ENCODE data around the gene MYO5C.

Gene MYO5C

DNA sequence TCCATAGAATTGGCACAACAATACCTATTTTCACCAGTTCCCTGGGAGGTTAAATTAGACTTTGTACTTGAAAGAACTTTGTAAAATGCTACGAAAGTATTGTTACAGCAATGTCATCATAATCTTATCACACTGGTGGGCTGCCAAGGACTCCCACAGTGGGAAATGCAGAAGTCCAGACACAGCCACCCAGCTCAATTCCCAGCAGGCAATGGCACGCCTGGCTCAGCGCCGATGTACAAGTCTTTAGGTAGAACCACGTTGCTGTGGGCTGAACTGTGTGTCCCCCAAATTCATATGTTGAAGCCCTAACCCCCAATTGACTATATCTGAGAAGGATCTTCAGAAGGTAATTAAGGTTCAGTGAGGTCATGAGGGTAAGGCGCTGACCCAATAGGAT, 12.3 kb downstream of the MYO5C start:
- no peak for DNase-seq (ENCODE audit: low spot score)
- TF ChIP-seq, protein P1, sequence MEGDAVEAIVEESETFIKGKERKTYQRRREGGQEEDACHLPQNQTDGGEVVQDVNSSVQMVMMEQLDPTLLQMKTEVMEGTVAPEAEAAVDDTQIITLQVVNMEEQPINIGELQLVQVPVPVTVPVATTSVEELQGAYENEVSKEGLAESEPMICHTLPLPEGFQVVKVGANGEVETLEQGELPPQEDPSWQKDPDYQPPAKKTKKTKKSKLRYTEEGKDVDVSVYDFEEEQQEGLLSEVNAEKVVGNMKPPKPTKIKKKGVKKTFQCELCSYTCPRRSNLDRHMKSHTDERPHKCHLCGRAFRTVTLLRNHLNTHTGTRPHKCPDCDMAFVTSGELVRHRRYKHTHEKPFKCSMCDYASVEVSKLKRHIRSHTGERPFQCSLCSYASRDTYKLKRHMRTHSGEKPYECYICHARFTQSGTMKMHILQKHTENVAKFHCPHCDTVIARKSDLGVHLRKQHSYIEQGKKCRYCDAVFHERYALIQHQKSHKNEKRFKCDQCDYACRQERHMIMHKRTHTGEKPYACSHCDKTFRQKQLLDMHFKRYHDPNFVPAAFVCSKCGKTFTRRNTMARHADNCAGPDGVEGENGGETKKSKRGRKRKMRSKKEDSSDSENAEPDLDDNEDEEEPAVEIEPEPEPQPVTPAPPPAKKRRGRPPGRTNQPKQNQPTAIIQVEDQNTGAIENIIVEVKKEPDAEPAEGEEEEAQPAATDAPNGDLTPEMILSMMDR (IDR thresholded peaks at IDR 0.05; ENCODE audit: extremely low read depth, missing control alignments) = no peak

DNA sequence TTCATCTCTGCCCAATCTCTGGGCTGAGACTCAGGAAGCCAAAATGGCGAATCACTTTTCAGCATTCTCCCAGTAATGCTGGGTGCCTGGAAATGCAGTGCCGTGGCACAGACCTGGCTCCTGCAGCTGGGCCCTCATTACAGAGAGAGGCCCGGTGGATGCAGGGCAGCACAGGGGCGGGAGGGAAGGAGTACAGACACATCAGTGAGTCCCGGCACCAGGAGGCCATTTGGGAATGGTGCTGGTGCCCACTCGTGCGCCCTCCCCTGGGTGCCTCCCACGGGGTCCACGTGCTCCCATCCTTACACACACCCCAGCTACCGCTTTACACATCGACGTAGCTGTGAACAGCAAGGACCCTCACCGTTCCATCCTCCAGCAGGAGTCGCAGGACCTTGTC, 13.2 kb downstream of the MYO5C start:
- no peak for DNase-seq (ENCODE audit: low spot score)
- TF ChIP-seq, protein P1 (IDR thresholded peaks at IDR 0.05; ENCODE audit: extremely low read depth, missing control alignments) = no peak

DNA sequence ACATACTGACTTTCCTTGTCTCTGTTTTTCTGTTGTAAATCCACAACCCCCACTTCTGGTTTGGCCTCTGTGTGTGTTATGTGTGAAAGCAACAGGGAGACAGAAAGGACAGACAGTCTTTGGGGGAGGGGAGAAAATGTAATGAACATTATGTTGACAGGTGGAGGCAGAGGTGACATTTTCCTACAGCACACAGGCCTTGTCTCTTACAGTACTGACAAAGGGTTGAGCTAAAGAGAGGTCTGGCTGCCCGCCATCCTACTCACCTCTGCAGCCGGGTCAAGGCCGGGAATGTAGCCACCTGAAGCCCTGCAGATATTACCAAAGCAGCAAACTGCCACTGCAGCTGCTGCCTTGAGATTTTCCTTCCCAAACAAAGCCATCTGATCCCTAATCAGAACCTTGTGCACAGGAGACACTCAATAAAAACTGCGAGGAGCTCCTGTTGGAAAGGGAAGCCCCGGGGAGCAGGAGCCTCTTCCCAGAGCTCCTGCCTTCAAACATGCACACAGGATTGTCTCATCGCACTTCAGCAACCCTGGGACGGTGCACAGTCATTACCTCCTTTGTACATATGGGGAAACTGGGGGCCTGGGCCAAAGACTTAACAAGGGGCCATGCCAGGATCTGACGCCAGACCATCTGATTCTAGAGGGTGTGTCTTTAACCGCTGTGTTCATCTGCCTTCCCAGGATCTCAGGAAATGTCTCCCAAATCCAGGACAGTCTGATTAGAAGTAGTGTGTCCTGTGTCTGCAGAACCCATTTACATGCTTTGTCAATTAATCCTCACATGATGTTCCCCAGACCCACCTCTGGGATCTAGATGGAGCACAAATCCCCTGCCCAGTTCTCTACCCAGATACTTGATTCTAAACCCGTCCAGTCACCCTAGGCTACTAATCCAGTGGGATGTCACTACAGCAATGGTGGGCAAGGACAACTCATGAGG, 14.2 kb downstream of the MYO5C start:
- no peak for DNase-seq (ENCODE audit: low spot score)
- TF ChIP-seq, protein P1 (IDR thresholded peaks at IDR 0.05; ENCODE audit: extremely low read depth, missing control alignments) = no peak

DNA sequence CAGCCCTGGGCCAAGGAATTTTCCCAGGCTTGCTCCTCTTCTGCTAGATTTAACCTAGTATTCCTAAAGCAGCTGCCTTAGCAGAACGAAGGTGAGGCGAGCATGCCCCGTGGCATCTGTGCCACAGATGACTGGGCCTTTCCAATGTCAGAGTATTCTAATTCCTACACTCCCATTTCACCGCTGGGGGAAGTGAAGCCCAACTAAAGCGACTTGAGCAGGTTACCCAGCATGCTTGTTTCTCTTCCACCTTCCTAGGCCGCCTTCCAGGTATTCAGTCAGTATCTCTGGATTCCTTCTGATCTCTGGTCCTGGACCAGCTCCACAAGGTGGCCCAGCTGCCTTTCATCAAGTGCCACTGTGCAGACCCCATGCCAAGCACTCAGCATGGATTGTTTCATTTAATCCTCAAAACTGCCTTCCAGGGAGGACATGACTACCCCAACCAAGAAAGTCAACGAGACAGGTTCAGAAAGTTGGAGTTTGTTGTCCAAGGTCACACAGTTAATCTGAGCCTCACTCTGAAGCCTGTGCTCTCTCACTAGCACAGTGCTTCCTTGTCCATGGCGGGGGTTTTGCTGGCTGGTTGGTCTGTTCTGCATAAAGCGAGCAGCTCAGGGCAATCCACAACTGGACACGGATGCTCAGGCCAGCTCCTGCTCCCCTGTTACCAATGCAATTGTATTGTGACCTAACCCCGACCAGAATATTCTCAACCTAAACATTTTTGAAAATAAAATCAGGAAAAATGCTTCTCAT, 15.1 kb downstream of the MYO5C start:
- DNase-seq (ENCODE audit: low spot score) = no peak
- TF ChIP-seq, protein P1 (IDR thresholded peaks at IDR 0.05; ENCODE audit: extremely low read depth, missing control alignments) = no peak

DNA sequence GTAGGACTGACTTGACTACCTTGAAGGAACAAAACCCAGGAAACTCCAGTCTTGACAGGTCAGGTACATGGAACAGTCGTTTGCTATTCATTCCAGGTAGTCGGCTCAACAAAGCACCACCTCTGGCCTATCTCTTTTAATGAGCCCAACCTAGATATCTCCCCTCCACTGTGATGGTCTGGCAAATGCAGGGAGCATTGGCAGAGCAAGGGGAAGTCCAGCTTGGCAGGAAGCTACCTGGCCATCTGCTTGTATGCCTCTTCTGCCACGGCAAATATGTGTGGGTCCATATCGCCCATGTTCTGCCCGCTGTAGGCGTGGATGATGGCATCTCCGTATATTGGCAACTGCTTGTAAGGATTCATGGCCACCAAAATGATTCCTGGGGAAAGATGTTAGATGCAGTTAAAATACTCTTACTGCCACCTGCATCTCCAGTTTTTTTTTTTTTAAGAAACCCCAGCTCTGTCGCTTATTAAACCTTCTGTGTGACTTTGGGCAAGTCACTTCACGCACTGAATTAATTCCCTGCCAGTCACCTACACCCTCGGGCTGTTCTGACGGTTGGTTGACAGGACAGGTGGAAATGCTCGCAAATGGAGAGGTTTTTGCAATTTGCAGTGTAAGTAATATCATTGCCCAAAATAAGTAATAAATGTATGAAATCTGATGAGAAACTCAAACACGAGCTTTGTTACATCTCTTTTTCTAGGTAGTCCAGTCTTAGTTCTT, 16.8 kb downstream of the MYO5C start:
- TF ChIP-seq, protein P1 (IDR thresholded peaks at IDR 0.05; ENCODE audit: extremely low read depth, missing control alignments) = no peak
- DNase-seq (ENCODE audit: low spot score) = no peak

DNA sequence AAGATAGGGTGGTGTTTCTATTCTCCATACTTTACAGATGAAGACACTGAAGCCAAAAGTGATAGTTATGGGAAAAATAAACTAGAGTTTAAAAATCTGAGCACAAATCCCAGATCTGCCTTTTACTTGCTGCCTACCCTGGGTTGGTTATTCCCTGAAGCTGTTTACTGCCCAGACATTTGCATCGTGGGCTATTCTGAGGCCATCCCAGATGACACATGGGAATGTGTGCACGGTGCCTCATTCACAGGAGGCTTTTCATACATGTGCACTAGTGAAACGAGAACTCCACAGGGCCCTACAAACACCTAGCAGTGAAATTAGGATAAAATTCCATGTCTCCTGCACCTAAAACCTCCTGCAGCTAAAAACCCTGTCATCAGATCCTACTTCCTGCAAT, 17.5 kb downstream of the MYO5C start:
- TF ChIP-seq, protein P1 (IDR thresholded peaks at IDR 0.05; ENCODE audit: extremely low read depth, missing control alignments) = no peak
- no peak for DNase-seq (ENCODE audit: low spot score)
